ENCODE results near the gene BLMH. TPM values are rescaled to one million over a fixed set of nuclear protein-coding genes. Genes with fewer than 3 reads are reported as not detected.
A peak's percentile ranks its signal among the peaks of the same experiment; 100 is the strongest.

The BLMH gene
- total RNA-seq, 1 donor from 2014 or later, result 36.2 TPM

DNA sequence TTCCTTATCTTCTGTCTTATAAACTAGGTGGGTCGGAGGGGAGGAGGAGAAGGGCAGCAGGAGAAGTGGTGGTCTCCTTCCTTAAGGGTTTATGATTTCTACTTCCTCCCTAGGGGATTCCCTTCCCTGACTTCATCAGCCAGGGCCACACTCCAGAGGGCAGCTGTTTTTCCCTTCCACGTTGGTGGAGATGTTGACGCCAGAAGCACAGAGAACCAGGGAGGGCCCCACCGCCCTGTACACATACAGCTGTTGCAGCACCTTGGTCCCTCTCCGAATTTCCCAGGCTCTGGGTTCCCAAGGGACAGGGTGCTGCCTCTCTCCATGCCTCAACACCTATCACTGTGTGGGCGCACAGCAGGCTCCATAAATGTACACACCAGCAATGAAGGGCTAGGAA lies 50.7 kb downstream of the BLMH start:
- no peak overlapping the region for H3K4me2 ChIP-seq (ENCODE audit: low read length)
- no peaks in the 10 kb centered on the region for H3K9me3 ChIP-seq (ENCODE audit: insufficient read depth, low read depth, low read length)
- Mint-ChIP-seq H3K27ac (ENCODE audit: unreplicated experiment) (no peak overlapping the region), H3K9me3 (ENCODE audit: unreplicated experiment) (peaks cover 10% of the 10 kb centered on the region), H3K4me1 (ENCODE audit: low read depth, unreplicated experiment) (peaks cover 7% of the 10 kb centered on the region), H3K27me3 (ENCODE audit: low read depth, unreplicated experiment) (peaks cover 41% of the 10 kb centered on the region), H3K36me3 (ENCODE audit: low read depth, unreplicated experiment) (peaks cover 5% of the 10 kb centered on the region), H3K4me3 (ENCODE audit: unreplicated experiment) (peak overlapping the region; percentile 57)
- H3K79me2 ChIP-seq (ENCODE audit: insufficient read depth, low read length), result no peaks in the 10 kb centered on the region
- no peak overlapping the region for H2AFZ ChIP-seq (ENCODE audit: low read depth, low read length)
- no peak overlapping the region for H3K4me3 ChIP-seq (ENCODE audit: insufficient read depth, low read depth, low read length)
- H3K9ac ChIP-seq (ENCODE audit: low read length), result no peak overlapping the region
- no peak for DNase-seq (ENCODE audit: low read depth)
- TF ChIP-seq, protein P1, sequence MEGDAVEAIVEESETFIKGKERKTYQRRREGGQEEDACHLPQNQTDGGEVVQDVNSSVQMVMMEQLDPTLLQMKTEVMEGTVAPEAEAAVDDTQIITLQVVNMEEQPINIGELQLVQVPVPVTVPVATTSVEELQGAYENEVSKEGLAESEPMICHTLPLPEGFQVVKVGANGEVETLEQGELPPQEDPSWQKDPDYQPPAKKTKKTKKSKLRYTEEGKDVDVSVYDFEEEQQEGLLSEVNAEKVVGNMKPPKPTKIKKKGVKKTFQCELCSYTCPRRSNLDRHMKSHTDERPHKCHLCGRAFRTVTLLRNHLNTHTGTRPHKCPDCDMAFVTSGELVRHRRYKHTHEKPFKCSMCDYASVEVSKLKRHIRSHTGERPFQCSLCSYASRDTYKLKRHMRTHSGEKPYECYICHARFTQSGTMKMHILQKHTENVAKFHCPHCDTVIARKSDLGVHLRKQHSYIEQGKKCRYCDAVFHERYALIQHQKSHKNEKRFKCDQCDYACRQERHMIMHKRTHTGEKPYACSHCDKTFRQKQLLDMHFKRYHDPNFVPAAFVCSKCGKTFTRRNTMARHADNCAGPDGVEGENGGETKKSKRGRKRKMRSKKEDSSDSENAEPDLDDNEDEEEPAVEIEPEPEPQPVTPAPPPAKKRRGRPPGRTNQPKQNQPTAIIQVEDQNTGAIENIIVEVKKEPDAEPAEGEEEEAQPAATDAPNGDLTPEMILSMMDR (IDR thresholded peaks at IDR 0.05; ENCODE audit: insufficient read depth, low read depth, low read length), result no peak
- no peak for TF ChIP-seq EZH2 (IDR thresholded peaks at IDR 0.05; ENCODE audit: insufficient read depth, low read length)
- no peak overlapping the region for H3K27ac ChIP-seq (ENCODE audit: low read depth, low read length)
- FAIRE-seq, result no peak
- peaks cover 27% of the 10 kb centered on the region for H3K27me3 ChIP-seq (ENCODE audit: insufficient read depth, low read length)
- peaks cover 11% of the 10 kb centered on the region for H3K4me1 ChIP-seq (ENCODE audit: insufficient read depth, low read length)
- no peaks in the 10 kb centered on the region for H3K36me3 ChIP-seq (ENCODE audit: insufficient read depth, low read length)
- H4K20me1 ChIP-seq (ENCODE audit: insufficient read depth, low read length), result no peaks in the 10 kb centered on the region

DNA sequence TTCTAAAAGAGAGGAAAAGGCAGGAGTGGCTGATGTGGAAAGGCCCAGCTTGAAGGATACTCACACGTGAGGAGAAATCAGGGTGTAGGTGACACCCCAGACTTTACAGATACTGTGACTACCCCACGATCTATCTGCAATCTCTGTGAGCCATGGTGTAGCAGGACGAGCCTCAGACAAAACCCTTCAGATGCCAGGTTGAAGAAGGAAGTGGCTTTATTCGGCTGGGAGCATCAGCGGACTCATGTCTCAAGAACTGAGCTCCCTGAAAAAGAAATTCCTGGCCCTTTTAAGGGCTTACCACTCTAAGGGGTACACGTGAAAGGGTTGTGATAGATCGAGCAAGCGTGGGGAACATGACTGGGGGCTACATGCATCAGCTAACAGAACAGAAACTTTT lies 51.6 kb downstream of the BLMH start:
- Histone ChIP-seq H3K36me3 (ENCODE audit: insufficient read depth, low read length) (no peaks in the 10 kb centered on the region), H2AFZ (ENCODE audit: low read depth, low read length) (no peak overlapping the region), H3K79me2 (ENCODE audit: insufficient read depth, low read length) (no peaks in the 10 kb centered on the region), H3K4me3 (ENCODE audit: insufficient read depth, low read depth, low read length) (no peak overlapping the region), H3K27ac (ENCODE audit: low read depth, low read length) (no peak overlapping the region), H3K4me2 (ENCODE audit: low read length) (no peak overlapping the region), H4K20me1 (ENCODE audit: insufficient read depth, low read length) (no peaks in the 10 kb centered on the region), H3K9me3 (ENCODE audit: insufficient read depth, low read depth, low read length) (no peaks in the 10 kb centered on the region), H3K27me3 (ENCODE audit: insufficient read depth, low read length) (peaks cover 35% of the 10 kb centered on the region), H3K4me1 (ENCODE audit: insufficient read depth, low read length) (peaks cover 20% of the 10 kb centered on the region), H3K9ac (ENCODE audit: low read length) (no peak overlapping the region)
- no peak overlapping the region for H3K27ac Mint-ChIP-seq (ENCODE audit: unreplicated experiment)
- FAIRE-seq (no peak), DNase-seq (ENCODE audit: low read depth) (no peak)
- no peak for TF ChIP-seq EZH2 (IDR thresholded peaks at IDR 0.05; ENCODE audit: insufficient read depth, low read length)
- TF ChIP-seq, protein P1 (IDR thresholded peaks at IDR 0.05; ENCODE audit: insufficient read depth, low read depth, low read length), result no peak
- peaks cover 6% of the 10 kb centered on the region for H3K4me1 Mint-ChIP-seq (ENCODE audit: low read depth, unreplicated experiment)
- peaks cover 5% of the 10 kb centered on the region for H3K36me3 Mint-ChIP-seq (ENCODE audit: low read depth, unreplicated experiment)
- peaks cover 45% of the 10 kb centered on the region for H3K27me3 Mint-ChIP-seq (ENCODE audit: low read depth, unreplicated experiment)
- peaks cover 10% of the 10 kb centered on the region for H3K9me3 Mint-ChIP-seq (ENCODE audit: unreplicated experiment)
- no peak overlapping the region for H3K4me3 Mint-ChIP-seq (ENCODE audit: unreplicated experiment)

DNA sequence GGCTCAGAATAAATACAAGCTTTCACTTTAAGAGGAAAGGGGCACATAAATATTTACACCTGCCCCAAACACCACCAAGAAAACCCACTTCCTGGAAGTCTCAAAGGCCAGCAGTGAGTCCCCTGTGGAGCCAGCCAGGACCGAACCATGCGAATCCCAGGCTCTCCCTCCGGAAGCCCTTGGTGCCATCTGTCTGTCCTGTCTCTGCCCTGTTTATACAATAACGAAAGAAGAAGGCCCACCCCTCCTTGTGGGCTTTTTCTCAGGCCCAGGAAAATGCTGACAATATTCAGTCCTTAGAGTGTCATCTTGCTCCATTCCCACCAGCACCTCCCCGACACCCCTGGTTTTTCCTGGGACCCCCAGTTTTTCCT lies 52.7 kb downstream of the BLMH start:
- Mint-ChIP-seq H3K27ac (ENCODE audit: unreplicated experiment) (no peak overlapping the region), H3K27me3 (ENCODE audit: low read depth, unreplicated experiment) (peaks cover 55% of the 10 kb centered on the region), H3K36me3 (ENCODE audit: low read depth, unreplicated experiment) (peaks cover 5% of the 10 kb centered on the region), H3K4me3 (ENCODE audit: unreplicated experiment) (no peak overlapping the region), H3K9me3 (ENCODE audit: unreplicated experiment) (peaks cover 10% of the 10 kb centered on the region), H3K4me1 (ENCODE audit: low read depth, unreplicated experiment) (no peaks in the 10 kb centered on the region)
- H3K4me3 ChIP-seq (ENCODE audit: insufficient read depth, low read depth, low read length), result no peak overlapping the region
- H3K4me1 ChIP-seq (ENCODE audit: insufficient read depth, low read length), result peaks cover 14% of the 10 kb centered on the region
- no peak for FAIRE-seq
- H3K9ac ChIP-seq (ENCODE audit: low read length), result no peak overlapping the region
- TF ChIP-seq, protein P1 (IDR thresholded peaks at IDR 0.05; ENCODE audit: insufficient read depth, low read depth, low read length), result no peak
- TF ChIP-seq EZH2 (IDR thresholded peaks at IDR 0.05; ENCODE audit: insufficient read depth, low read length), result no peak
- H3K27ac ChIP-seq (ENCODE audit: low read depth, low read length), result no peak overlapping the region
- no peaks in the 10 kb centered on the region for H4K20me1 ChIP-seq (ENCODE audit: insufficient read depth, low read length)
- H3K79me2 ChIP-seq (ENCODE audit: insufficient read depth, low read length), result no peaks in the 10 kb centered on the region
- H3K27me3 ChIP-seq (ENCODE audit: insufficient read depth, low read length), result peaks cover 46% of the 10 kb centered on the region
- no peak overlapping the region for H3K4me2 ChIP-seq (ENCODE audit: low read length)
- no peaks in the 10 kb centered on the region for H3K36me3 ChIP-seq (ENCODE audit: insufficient read depth, low read length)
- no peak overlapping the region for H2AFZ ChIP-seq (ENCODE audit: low read depth, low read length)
- DNase-seq (ENCODE audit: low read depth), result no peak
- no peaks in the 10 kb centered on the region for H3K9me3 ChIP-seq (ENCODE audit: insufficient read depth, low read depth, low read length)

All from astrocyte (in vitro differentiated cells and primary cell).